G401 (cell line): ENCODE results near the gene JAG2. TPM values are rescaled to one million over a fixed set of nuclear protein-coding genes. Genes with fewer than 3 reads are reported as not detected.
"Not testable (repeated sequence)": the region's sequence is repeated elsewhere in the genome, so short reads cannot be mapped to it uniquely, and the experiment has no call there.

ENCODE experiments used
- DNase-seq: peaks from one replicate; pipeline ENCODE4 v3.0.0-alpha.2; 2015; ENCODE audit warnings: low spot score
- in situ Hi-C: cut with HindIII; loops from 2 replicates; pipeline ENCODE4 v1.10.0; 2016; ENCODE audit warnings: low sequenced_read_pairs, mixed read lengths
- total RNA-seq: library from RNA; depleted of rRNA; stranded (reverse); fragments of >200 nt; shearing (Covaris generic); gene quantifications from 2 replicates; pipeline ENCODE4 v1.2.3, GENCODE V29; 2014

The JAG2 gene
- total RNA-seq, 1 experiment from 2014 or later = 8.6 TPM

- no peak for DNase-seq
- in situ Hi-C loops = no loop called here
These were observed 35.5 kb downstream of the JAG2 start for GRCh38 chr14:105132921-105133654.

- in situ Hi-C loops = no loop called here
These were observed 37.3 kb downstream of the JAG2 start for GRCh38 chr14:105131241-105131640.

GRCh38 chr14:105128059-105128458 is 40.5 kb downstream of the JAG2 start:
- DNase-seq = no peak
- in situ Hi-C loops = no loop called here

More at GRCh38 chr14:105131241-105131640, 37.3 kb downstream of the JAG2 start:
- DNase-seq = no peak

GRCh38 chr14:105126981-105127329 is 41.6 kb downstream of the JAG2 start:
- DNase-seq = no peak
- in situ Hi-C loops = no loop called here

GRCh38 chr14:105126126-105126980 is 42.2 kb downstream of the JAG2 start:
- in situ Hi-C loops = no loop called here
- DNase-seq = no peak

- DNase-seq = no peak
- in situ Hi-C loops = no loop called here
These were observed 43.8 kb downstream of the JAG2 start for GRCh38 chr14:105124823-105125222.

- in situ Hi-C loops = no loop called here
- DNase-seq = no peak
These were observed 44.4 kb downstream of the JAG2 start for GRCh38 chr14:105123981-105124765.

GRCh38 chr14:105123064-105123665 is 45.4 kb downstream of the JAG2 start:
- in situ Hi-C loops = no loop called here

GRCh38 chr14:105120056-105120455 is 48.5 kb downstream of the JAG2 start:
- in situ Hi-C loops = no loop called here

More at GRCh38 chr14:105123064-105123665, 45.4 kb downstream of the JAG2 start:
- no peak for DNase-seq

GRCh38 chr14:105119408-105120025 is 49.1 kb downstream of the JAG2 start:
- no peak for DNase-seq
- in situ Hi-C loops = no loop called here

More at GRCh38 chr14:105120056-105120455, 48.5 kb downstream of the JAG2 start:
- DNase-seq = no peak

- in situ Hi-C loops = no loop called here
- no peak for DNase-seq
These were observed 49.7 kb downstream of the JAG2 start for GRCh38 chr14:105118646-105119407.

GRCh38 chr14:105117710-105118385 is 50.7 kb downstream of the JAG2 start:
- in situ Hi-C loops = no loop called here
- no peak for DNase-seq

GRCh38 chr14:105117257-105117646 is 51.3 kb downstream of the JAG2 start:
- DNase-seq = no peak
- in situ Hi-C loops = no loop called here

- in situ Hi-C loops = no loop called here
- no peak for DNase-seq
These were observed 51.9 kb downstream of the JAG2 start for GRCh38 chr14:105116451-105117256.

- in situ Hi-C loops, DNase-seq: not testable (repeated sequence)
These were observed 59.3 kb downstream of the JAG2 start for GRCh38 chr14:105109243-105109642.

- no peak for DNase-seq
- in situ Hi-C loops = no loop called here
These were observed 60.1 kb downstream of the JAG2 start for GRCh38 chr14:105108516-105108864.
